Psoas muscle (tissue), 8 donors: ENCODE measurements around the gene HYAL3. TPM values are rescaled to one million over a fixed set of nuclear protein-coding genes. Genes with fewer than 3 reads are reported as not detected.

Source experiments
- ATAC-seq, 4 donors: fragments of 200-7000 bp; cut with Tn5 transposase; one replicate each; pipeline ENCODE4 v1.9.1; 2020; ENCODE audit warnings: moderate library complexity in 3 of 4, mild to moderate bottlenecking in 2 of 4
- DNase-seq, 2 donors: peaks; one replicate each; pipeline ENCODE4 v3.0.0-alpha.2; 2020
- H3K27ac ChIP-seq: fragments of 200-600 bp; one replicate; pipeline ENCODE4 v1.8.0; 2022
- H3K27me3 ChIP-seq, 3 donors: fragments of 200-600 bp in 1 of 3; one replicate each; pipeline versions ENCODE4 v1.6.1 to v1.8.0; 2013 to 2022; ENCODE audit warnings: low read length in 2 of 3, mild to moderate bottlenecking in 2 of 3, moderate library complexity in 1 of 3; ENCODE audit not compliant: insufficient read depth in 3 of 3
- H3K36me3 ChIP-seq, 2 donors: fragments of 200-600 bp in 1 of 2; one replicate each; pipeline versions ENCODE4 v1.6.1 to v1.8.0; 2013 to 2022; ENCODE audit warnings: low read depth in 1 of 2, mild to moderate bottlenecking in 1 of 2, moderate library complexity in 1 of 2; ENCODE audit not compliant: insufficient read depth in 1 of 2
- H3K4me1 ChIP-seq: fragments of 200-600 bp; one replicate; pipeline ENCODE4 v1.8.0; 2022
- H3K4me3 ChIP-seq: fragments of 200-600 bp; one replicate; pipeline ENCODE4 v1.8.0; 2022; ENCODE audit warnings: mild to moderate bottlenecking
- H3K9me3 ChIP-seq: fragments of 200-600 bp; one replicate; pipeline ENCODE4 v1.8.0; 2022
- WGBS, 3 donors: extraction: QIAGEN DNeasy Blood & Tissue Kit; methylation state at CpG; one replicate each; pipeline versions ENCODE4 v1.1.6 to v1.1.7; 2013; 5-methylcytosine and 5-hydroxymethylcytosine counted together
- intact Hi-C, 2 donors: fragments of 100-400 bp; cut with DNase I; formaldehyde crosslinking; loops; one replicate each; pipeline versions ENCODE4 v1.11.0 to v1.14.2; 2022
- polyA plus RNA-seq, 3 donors: library from polyadenylated mRNA; stranded (reverse); fragments of 200-250 nt; gene quantifications; one replicate each; pipeline ENCODE4 v1.2.3, GENCODE V29; 2013
- total RNA-seq, 4 donors: library from RNA; stranded (reverse); fragmentation: NEBNext Ultra II Directional in 2 of 4; extraction: Animal tissue kit (Norgen Biotek cat#: 25700) in 2 of 4; gene quantifications; one replicate each; pipeline versions ENCODE4 v1.2.1 to v1.2.4, GENCODE V29; 2021 to 2023
- TF ChIP-seq, protein P1 (sequence below): fragments of 200-600 bp; IDR thresholded peaks from one replicate; pipeline ENCODE4 v1.8.0; 2022; ENCODE audit warnings: antibody characterized with exemption
- donor health status: healthy with polysubstance abuse.
- donor health status: DM: no; HTN: no; CAD: no; lungs with moderate emphysema.
- donor health status: Bipolar disorder and iron deficiency.
- donor health status: healthy.
- donor health status: DM: yes; HTN: yes; CAD: no.
- donor health status: DM: no; HTN: no; CAD: no.
- donor health status: DM: no; HTN: no; CAD: no.
- donor health status: DM: yes; HTN: yes; CAD: no.

HYAL3 gene
- total and polyA plus RNA-seq, 7 donors = 0.23 to 3.4 (median 0.65) TPM

DNA sequence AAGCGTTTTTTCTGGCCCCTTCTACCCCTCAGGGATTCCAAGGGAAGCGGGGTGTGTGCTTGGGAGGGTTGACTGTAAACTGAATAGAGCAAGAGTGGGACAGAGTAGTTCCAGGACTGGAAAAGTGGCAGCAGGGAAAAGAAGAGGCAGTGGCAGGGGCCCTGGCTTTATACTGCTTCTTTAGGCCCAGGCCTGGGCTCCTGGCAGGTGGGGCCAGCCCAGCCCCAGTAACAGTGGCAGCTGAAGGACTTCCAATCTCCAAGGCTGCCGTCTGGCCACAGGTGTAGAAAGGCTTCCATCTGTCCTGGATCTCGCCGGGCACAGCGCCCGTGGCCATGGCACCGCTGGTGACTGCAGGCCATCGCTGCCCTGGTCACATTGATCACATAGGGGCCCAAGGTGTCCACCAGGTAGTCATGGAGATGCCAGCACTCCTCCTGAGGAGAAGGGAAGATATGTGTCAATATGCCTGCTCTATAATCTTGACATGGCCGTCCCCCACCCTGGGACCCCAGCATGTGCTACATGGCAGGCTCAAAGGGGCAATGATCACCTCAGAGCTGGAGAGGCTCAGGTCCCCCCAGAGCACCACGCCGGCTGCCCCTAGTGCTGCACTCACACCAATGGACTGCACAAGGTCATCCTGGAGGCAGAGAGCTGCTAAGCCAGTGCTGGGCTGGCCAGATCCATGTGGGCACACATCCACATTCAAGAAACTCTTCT, 6.0 kb downstream of the HYAL3 start:
- TF ChIP-seq, protein P1, sequence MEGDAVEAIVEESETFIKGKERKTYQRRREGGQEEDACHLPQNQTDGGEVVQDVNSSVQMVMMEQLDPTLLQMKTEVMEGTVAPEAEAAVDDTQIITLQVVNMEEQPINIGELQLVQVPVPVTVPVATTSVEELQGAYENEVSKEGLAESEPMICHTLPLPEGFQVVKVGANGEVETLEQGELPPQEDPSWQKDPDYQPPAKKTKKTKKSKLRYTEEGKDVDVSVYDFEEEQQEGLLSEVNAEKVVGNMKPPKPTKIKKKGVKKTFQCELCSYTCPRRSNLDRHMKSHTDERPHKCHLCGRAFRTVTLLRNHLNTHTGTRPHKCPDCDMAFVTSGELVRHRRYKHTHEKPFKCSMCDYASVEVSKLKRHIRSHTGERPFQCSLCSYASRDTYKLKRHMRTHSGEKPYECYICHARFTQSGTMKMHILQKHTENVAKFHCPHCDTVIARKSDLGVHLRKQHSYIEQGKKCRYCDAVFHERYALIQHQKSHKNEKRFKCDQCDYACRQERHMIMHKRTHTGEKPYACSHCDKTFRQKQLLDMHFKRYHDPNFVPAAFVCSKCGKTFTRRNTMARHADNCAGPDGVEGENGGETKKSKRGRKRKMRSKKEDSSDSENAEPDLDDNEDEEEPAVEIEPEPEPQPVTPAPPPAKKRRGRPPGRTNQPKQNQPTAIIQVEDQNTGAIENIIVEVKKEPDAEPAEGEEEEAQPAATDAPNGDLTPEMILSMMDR = no peak
- Histone ChIP-seq H3K36me3 (peaks cover 5 to 31% of the 10 kb centered on the region in 2 donors), H3K9me3 (no peaks in the 10 kb centered on the region), H3K27ac (peak overlapping the region; percentile 99), H3K4me3 (peak overlapping the region; percentile 96), H3K27me3 (no peaks in the 10 kb centered on the region), H3K4me1 (peaks cover 24% of the 10 kb centered on the region)
- ATAC-seq = peak in 1 of 4 donors; percentile 1
- WGBS, 3 donors = 49 to 57% (median 50%) methylated on average over 12 of the region's 12 CpGs
- DNase-seq = no peak
- intact Hi-C loops = no loop called here

DNA sequence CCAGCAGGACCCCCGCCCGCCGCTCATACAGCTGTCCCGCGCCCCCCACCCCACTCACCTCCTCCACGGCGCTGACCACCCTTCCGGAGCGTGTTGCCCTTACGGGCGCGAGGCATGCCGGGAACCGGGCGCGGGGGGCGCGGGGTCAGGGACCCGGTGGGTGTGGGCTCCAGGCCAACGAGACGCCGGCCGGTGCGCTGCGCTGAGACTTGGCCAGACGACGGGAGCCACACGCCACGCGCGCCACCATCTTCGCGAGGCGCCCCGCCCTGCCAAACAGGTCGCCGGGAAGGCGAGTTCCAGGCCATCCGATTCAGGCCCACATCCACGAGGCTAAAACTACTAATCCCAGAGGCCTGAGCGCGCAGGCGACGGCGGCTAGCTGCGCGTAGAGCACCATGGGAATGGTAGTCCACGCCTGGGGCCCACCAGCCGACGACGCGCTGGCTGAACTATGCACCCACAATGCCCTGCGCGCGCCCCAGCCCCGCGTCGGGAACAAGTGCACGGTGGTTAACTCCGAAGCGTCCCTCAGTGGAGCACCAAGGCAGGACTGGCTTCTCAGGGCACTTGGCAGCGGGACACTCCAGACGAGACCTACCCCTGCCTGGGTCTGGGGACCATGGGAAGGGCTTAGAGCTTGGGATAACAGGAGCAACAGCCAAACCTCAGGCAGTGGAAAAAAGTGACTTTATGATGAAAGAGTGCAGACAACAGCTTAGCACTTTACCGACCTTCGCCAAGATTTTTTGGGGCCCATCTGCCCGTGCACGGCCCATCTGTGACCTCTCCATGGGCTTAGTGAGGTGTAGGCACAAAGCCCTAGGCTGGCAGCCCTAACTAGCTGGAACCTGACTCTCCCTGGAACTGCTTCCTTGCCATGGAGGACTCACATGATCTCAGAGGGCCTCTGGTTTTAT, 6.8 kb downstream of the HYAL3 start, which contains the start of gene IFRD2:
IFRD2 (minus strand) TSS at position 271 of the 920 bp plus-strand sequence; CDS start at position 116, 155 bp downstream.
- peak within 1 kb of the TSS; percentile 96 for H3K4me3 ChIP-seq
- H3K4me1 ChIP-seq = peaks cover 20% of the 10 kb centered on the region
- ATAC-seq (peak; percentile 90 to 92 (median 91)), DNase-seq (peak; percentile 97 to 99)
- H3K9me3 ChIP-seq = no peaks in the 10 kb centered on the region
- H3K27me3 ChIP-seq = no peaks in the 10 kb centered on the region
- peaks cover 11 to 39% of the 10 kb centered on the region in 2 donors for H3K36me3 ChIP-seq
- intact Hi-C loops = no loop called here
- WGBS, 3 donors = 0 to 1% (median 1%) methylated on average over 42 to 67 of the region's 67 CpGs
- TF ChIP-seq, protein P1 = no peak
- H3K27ac ChIP-seq = peak within 1 kb of the TSS; percentile 99

DNA sequence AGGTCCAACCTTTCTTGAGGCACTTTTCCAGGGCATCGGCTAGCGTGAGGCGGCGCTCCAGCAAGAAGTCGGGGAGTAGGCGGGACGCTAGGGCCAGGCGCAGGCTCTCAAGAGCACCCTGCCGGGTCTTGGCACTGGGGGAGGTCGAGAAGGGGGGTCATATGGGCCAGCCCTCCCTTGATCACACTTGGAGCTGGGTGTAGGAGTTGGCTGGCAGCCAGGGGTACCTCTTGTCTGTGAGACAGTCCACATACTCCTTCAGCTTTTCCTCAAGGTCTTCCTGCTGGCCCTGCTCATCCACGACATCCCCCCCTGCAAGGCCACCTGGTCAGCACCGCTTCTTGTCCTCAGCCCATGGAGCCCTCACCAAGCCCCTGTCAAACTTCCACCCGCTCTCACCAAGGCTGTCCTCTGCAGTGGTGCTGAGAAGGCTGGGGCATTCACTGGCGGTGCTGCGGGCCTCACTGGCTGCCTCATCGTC, 9.0 kb downstream of the HYAL3 start:
- no peaks in the 10 kb centered on the region for H3K27me3 ChIP-seq
- TF ChIP-seq, protein P1 = no peak
- 82 to 91% (median 84%) methylated on average over 16 of the region's 16 CpGs for WGBS, 3 donors
- peaks cover 20% of the 10 kb centered on the region for H3K4me1 ChIP-seq
- peaks cover 14 to 46% of the 10 kb centered on the region in 2 donors for H3K36me3 ChIP-seq
- intact Hi-C loops = no loop called here
- no peak overlapping the region for H3K4me3 ChIP-seq
- DNase-seq (no peak), ATAC-seq (no peak)
- H3K9me3 ChIP-seq = no peaks in the 10 kb centered on the region
- H3K27ac ChIP-seq = no peak overlapping the region

DNA sequence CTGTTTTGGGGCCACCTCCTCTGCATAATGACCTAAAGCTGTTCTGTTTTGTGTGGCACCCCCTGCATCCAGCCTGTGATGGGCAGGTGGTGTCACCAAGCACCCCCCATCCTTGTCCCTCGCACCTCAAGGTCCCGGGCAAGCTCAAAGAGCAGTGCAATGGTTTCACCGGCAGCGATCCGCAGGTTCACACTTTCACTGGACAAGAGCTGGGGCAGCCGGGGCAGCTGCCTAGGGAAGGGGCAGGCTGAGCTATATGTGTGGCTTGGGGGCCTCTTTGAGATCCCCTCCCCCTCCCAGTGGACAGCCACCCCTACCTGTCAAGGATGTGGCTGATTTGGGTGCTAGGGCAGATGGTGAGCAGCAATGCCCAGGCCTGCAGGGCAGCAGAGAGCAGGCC, 10.1 kb downstream of the HYAL3 start:
- H3K27ac ChIP-seq = no peak overlapping the region
- TF ChIP-seq, protein P1 = no peak
- no peak for ATAC-seq
- H3K9me3 ChIP-seq = no peaks in the 10 kb centered on the region
- H3K4me3 ChIP-seq = no peak overlapping the region
- H3K4me1 ChIP-seq = peaks cover 20% of the 10 kb centered on the region
- H3K36me3 ChIP-seq = peaks cover 14 to 46% of the 10 kb centered on the region in 2 donors
- intact Hi-C loops = no loop called here
- WGBS, 3 donors = 91 to 93% (median 93%) methylated on average over 6 of the region's 6 CpGs
- DNase-seq = no peak
- H3K27me3 ChIP-seq = no peaks in the 10 kb centered on the region
